ENCODE measurements around the gene STARD13.

DNA sequence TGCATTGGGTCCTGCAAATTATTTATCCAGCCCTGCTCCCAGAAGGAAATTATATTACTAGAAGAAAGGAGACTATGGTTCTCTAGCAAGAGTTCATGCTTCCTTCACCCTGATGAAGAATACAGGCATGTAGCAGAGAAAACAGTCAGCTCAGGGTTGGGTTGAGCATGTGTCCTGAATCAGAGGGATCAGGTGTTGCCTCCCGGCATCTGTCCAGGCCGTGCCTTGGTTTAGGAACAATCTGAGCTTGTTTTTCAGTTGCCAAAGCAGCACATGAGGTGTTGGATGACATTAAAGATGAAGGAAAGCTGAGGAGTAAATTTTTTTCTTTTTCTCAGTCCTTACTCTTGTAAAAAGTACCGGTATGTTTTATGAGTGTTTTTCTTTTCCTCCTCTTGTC lies 207.3 kb downstream of the STARD13 start:
- TF ChIP-seq, protein P1, sequence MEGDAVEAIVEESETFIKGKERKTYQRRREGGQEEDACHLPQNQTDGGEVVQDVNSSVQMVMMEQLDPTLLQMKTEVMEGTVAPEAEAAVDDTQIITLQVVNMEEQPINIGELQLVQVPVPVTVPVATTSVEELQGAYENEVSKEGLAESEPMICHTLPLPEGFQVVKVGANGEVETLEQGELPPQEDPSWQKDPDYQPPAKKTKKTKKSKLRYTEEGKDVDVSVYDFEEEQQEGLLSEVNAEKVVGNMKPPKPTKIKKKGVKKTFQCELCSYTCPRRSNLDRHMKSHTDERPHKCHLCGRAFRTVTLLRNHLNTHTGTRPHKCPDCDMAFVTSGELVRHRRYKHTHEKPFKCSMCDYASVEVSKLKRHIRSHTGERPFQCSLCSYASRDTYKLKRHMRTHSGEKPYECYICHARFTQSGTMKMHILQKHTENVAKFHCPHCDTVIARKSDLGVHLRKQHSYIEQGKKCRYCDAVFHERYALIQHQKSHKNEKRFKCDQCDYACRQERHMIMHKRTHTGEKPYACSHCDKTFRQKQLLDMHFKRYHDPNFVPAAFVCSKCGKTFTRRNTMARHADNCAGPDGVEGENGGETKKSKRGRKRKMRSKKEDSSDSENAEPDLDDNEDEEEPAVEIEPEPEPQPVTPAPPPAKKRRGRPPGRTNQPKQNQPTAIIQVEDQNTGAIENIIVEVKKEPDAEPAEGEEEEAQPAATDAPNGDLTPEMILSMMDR (IDR thresholded peaks at IDR 0.05), result no peak
- no peak for TF ChIP-seq POLR2A (IDR thresholded peaks at IDR 0.05)

Data from right lobe of liver (tissue), 4 donors.